ENCODE data around the gene SLC22A17. TPM values are rescaled to one million over a fixed set of nuclear protein-coding genes. Genes with fewer than 3 reads are reported as not detected.

SLC22A17 gene
- total and polyA plus RNA-seq, 2 of the 13 experiments (the other 11 are each of a cell fraction or from before 2014, with no cell fraction given), result 0.95 to 1.1 TPM

GRCh38 chr14:23335623-23336022, 17.1 kb downstream of the SLC22A17 start:
- no TSS peak for BruUV-seq (replicated peaks)
- peaks cover 0 to 21% of the 10 kb centered on the region in 2 experiments; a peak in 1 of 5 replicates for H3K27me3 ChIP-seq (ENCODE audit: control insufficient read depth in 1 of 2, insufficient read depth in 2 of 2, low read length in 2 of 2)
- FAIRE-seq, result no peak
- H3K9me3 ChIP-seq (ENCODE audit: low read length), result peaks cover 16% of the 10 kb centered on the region
- no peaks in the 10 kb centered on the region for H3K36me3 ChIP-seq (replicated peaks in 1 of 2; ENCODE audit: control insufficient read depth in 1 of 2, insufficient read depth in 2 of 2, low read length in 2 of 2)
- H3K4me1 ChIP-seq (ENCODE audit: insufficient read depth, low read length), result no peaks in the 10 kb centered on the region
- no peak overlapping the region for H2AFZ ChIP-seq (ENCODE audit: low read length)
- intact Hi-C loops (cut with micrococcal nuclease; ENCODE audit: unreplicated experiment) (no loop called here), in situ Hi-C loops (cut with HindIII; ENCODE audit: extremely low pct_ligation_motif_present, low pct_unique_long_range_greater_than_20kb) (no loop called here)
- no peak for DNase-seq (ENCODE audit: low spot score)
- no peaks in the 10 kb centered on the region for H3K79me2 ChIP-seq (ENCODE audit: insufficient read depth, low read length)
- no peak overlapping the region for H3K27ac ChIP-seq (ENCODE audit: extremely low read length, insufficient read depth, low read length)
- no peak for TF ChIP-seq SAFB2 (CRISPR knock-in tag; IDR thresholded peaks at IDR 0.05; ENCODE audit: borderline replicate concordance, low read depth)
- TF ChIP-seq NR2F2 (IDR thresholded peaks at IDR 0.05; ENCODE audit: borderline replicate concordance, low read depth), result no peak
- no peak for TF ChIP-seq NR2F6 (IDR thresholded peaks at IDR 0.05)
- no peak for TF ChIP-seq NR2F6 (CRISPR knock-in tag; IDR thresholded peaks at IDR 0.05)
- no peak for TF ChIP-seq NFE2 (CRISPR knock-in tag; IDR thresholded peaks at IDR 0.05)
- no peak for TF ChIP-seq TMF1 (CRISPR knock-in tag; IDR thresholded peaks at IDR 0.05; ENCODE audit: low read depth)
- no peak for TF ChIP-seq CAMTA2 (CRISPR knock-in tag; IDR thresholded peaks at IDR 0.05; ENCODE audit: borderline replicate concordance)
- no peak for TF ChIP-seq USF2 (IDR thresholded peaks at IDR 0.05; ENCODE audit: low read depth, low read length)
- TF ChIP-seq USF2 (CRISPR knock-in tag; IDR thresholded peaks at IDR 0.05; ENCODE audit: borderline replicate concordance), result no peak
- no peak for TF ChIP-seq EHMT2 (IDR thresholded peaks at IDR 0.05; ENCODE audit: borderline replicate concordance, low read depth, low read length)
- no peak for TF ChIP-seq CHD2 (IDR thresholded peaks at IDR 0.05; ENCODE audit: low read depth, low read length)
- no peak overlapping the region for H3K4me2 ChIP-seq (ENCODE audit: low read depth, low read length)
- H3K9ac ChIP-seq (ENCODE audit: insufficient read depth, low read depth, low read length), result no peak overlapping the region
- CTCF ChIA-PET (ENCODE audit: low intra/inter-chr PET ratio, low total read pairs), result no interaction called here
- no peak overlapping the region for H3K4me3 ChIP-seq (replicated peaks in 1 of 3; ENCODE audit: insufficient read depth in 1 of 3, low read depth in 2 of 3, low read length in 3 of 3)
- no peaks in the 10 kb centered on the region for H4K20me1 ChIP-seq (ENCODE audit: insufficient read depth, low read length)
- no peak for ATAC-seq
- WGBS (ENCODE audit: low lambda C conversion rate), result 41% methylated on average over 5 of the region's 5 CpGs
- POLR2A ChIA-PET, result interaction anchor here (1.6 to 2.6 kb wide), 2 partner anchors 9 to 14 kb away, joined by 8 to 16 read pairs; partner anchors contain the start of gene PABPN1
